H1 (cell line): Measurements from ENCODE around the gene EPHB1. TPM values are rescaled to one million over a fixed set of nuclear protein-coding genes. Genes with fewer than 3 reads are reported as not detected.

ENCODE experiments used
- CTCF ChIA-PET: fragments of 300-600 bp; sonication (Branson Sonifier 250); formaldehyde crosslinking; loops from one replicate; lab custom pipeline; 2021; ENCODE audit not compliant: partially characterized antibody; lab: Charles Lee
- POLR2A ChIA-PET: fragments of 300-600 bp; sonication (Branson Sonifier 250); formaldehyde crosslinking; loops from one replicate; lab custom pipeline; 2021; ENCODE audit warnings: inconsistent platforms; ENCODE audit not compliant: partially characterized antibody; lab: Charles Lee
- DNase-seq, 2 experiments: peaks; one replicate each; pipeline versions ENCODE4 v3.0.0 to v3.0.0-alpha.2; 2010 to 2022; ENCODE audit warnings: low spot score in 2 of 2, low read depth in 1 of 2, mixed read lengths in 1 of 2
- FAIRE-seq: peaks from 2 replicates; lab custom pipeline; 2011; peaks lifted over from hg19 to GRCh38; lab: Jason Lieb, UNC
- H2AFZ ChIP-seq: 2 replicates; pipeline ENCODE4 v1.8.1; 2012; ENCODE audit warnings: low read length, inconsistent platforms
- H2AK5ac ChIP-seq: 2 replicates; pipeline ENCODE4 v1.6.1; 2013; ENCODE audit warnings: low read depth, low read length
- H2BK120ac ChIP-seq: replicated peaks from 2 replicates; pipeline ENCODE3; 2013; ENCODE audit warnings: low read depth, low read length, inconsistent platforms
- H2BK12ac ChIP-seq: 2 replicates; pipeline ENCODE4 v1.6.1; 2013; ENCODE audit warnings: low read depth, low read length
- H2BK15ac ChIP-seq: 2 replicates; pipeline ENCODE4 v1.6.1; 2013; ENCODE audit warnings: low read length
- H2BK20ac ChIP-seq: 2 replicates; pipeline ENCODE4 v1.6.1; 2013; ENCODE audit warnings: low read length
- H2BK5ac ChIP-seq: 2 replicates; pipeline ENCODE4 v1.6.1; 2013; ENCODE audit warnings: low read depth, low read length
- H3K14ac ChIP-seq: 2 replicates; pipeline ENCODE4 v1.6.1; 2013; ENCODE audit warnings: inconsistent platforms; ENCODE audit not compliant: insufficient read length
- H3K18ac ChIP-seq: 2 replicates; pipeline ENCODE4 v1.6.1; 2013; ENCODE audit warnings: low read length; ENCODE audit errors: extremely low read depth
- H3K23ac ChIP-seq: 2 replicates; pipeline ENCODE4 v1.6.1; 2013; ENCODE audit warnings: inconsistent platforms; ENCODE audit not compliant: insufficient read length
- H3K23me2 ChIP-seq: 2 replicates; pipeline ENCODE4 v1.6.1; 2013; ENCODE audit warnings: low read depth, low read length
- H3K27ac ChIP-seq: 2 replicates; pipeline ENCODE4 v1.6.1; 2011; ENCODE audit warnings: low read depth, low read length, inconsistent platforms
- H3K27me3 ChIP-seq, 4 experiments: replicated peaks in 1 of 4; 1 replicate in 1 of 4; 2 replicates in 3 of 4; pipeline versions ENCODE4 v1.6.1 to v1.8.1; 2011 to 2013; ENCODE audit warnings: low read length in 3 of 4, mild to moderate bottlenecking in 3 of 4, inconsistent platforms in 2 of 4, mixed read lengths in 2 of 4, moderate library complexity in 1 of 4; ENCODE audit not compliant: control insufficient read depth in 3 of 4, insufficient read depth in 3 of 4; ENCODE audit errors: extremely low read depth in 1 of 4
- H3K36me3 ChIP-seq, 4 experiments: 2 replicates each; pipeline versions ENCODE4 v1.6.1 to v1.8.1; 2011 to 2013; ENCODE audit warnings: mild to moderate bottlenecking in 4 of 4, low read length in 3 of 4, moderate library complexity in 2 of 4, control low read depth in 1 of 4, inconsistent platforms in 1 of 4; ENCODE audit not compliant: insufficient read depth in 4 of 4, control insufficient read depth in 2 of 4
- H3K4ac ChIP-seq: replicated peaks from 2 replicates; pipeline ENCODE3; 2013; ENCODE audit warnings: low read length, low read depth, mixed read lengths, inconsistent platforms; ENCODE audit not compliant: insufficient read length
- H3K4me1 ChIP-seq, 4 experiments: replicated peaks in 1 of 4; 1 replicate in 1 of 4; 2 replicates in 3 of 4; pipeline versions ENCODE4 v1.6.1 to v1.8.1; 2011 to 2013; ENCODE audit warnings: low read length in 3 of 4, inconsistent platforms in 2 of 4, mixed read lengths in 1 of 4; ENCODE audit not compliant: insufficient read depth in 4 of 4, control insufficient read depth in 3 of 4
- H3K4me2 ChIP-seq, 2 experiments: 2 replicates each; pipeline versions ENCODE4 v1.6.1 to v1.8.1; 2011 to 2013; ENCODE audit warnings: low read depth in 2 of 2, low read length in 2 of 2, control low read depth in 1 of 2, inconsistent platforms in 1 of 2, mild to moderate bottlenecking in 1 of 2; ENCODE audit not compliant: insufficient read depth in 1 of 2
- H3K4me3 ChIP-seq, 4 experiments: fragments of 200-600, 300-600 bp in 1 of 4; sonication (generic), shearing (Covaris generic), sonication (Bioruptor Twin) in 1 of 4; 2 replicates each; pipeline versions ENCODE4 v1.5.1 to v1.8.1; 2011 to 2016; ENCODE audit warnings: low read length in 4 of 4, low read depth in 3 of 4, control low read depth in 2 of 4, inconsistent platforms in 2 of 4, mild to moderate bottlenecking in 2 of 4, mixed read lengths in 1 of 4, moderate library complexity in 1 of 4; ENCODE audit not compliant: insufficient read depth in 2 of 4; ENCODE audit errors: extremely low read depth in 1 of 4
- H3K56ac ChIP-seq: replicated peaks from 2 replicates; pipeline ENCODE3; 2013; ENCODE audit warnings: low read depth, mild to moderate bottlenecking, mixed read lengths, low read length, inconsistent platforms; ENCODE audit not compliant: insufficient read length
- H3K79me1 ChIP-seq: 2 replicates; pipeline ENCODE4 v1.6.1; 2013; ENCODE audit warnings: low read depth, low read length, control low read depth
- H3K79me2 ChIP-seq, 2 experiments: 2 replicates each; pipeline versions ENCODE4 v1.6.1 to v1.8.1; 2012 to 2013; ENCODE audit warnings: low read length in 2 of 2, mild to moderate bottlenecking in 2 of 2, inconsistent platforms in 1 of 2; ENCODE audit not compliant: insufficient read depth in 2 of 2, control insufficient read depth in 1 of 2
- H3K9ac ChIP-seq, 4 experiments: replicated peaks in 1 of 4; 1 replicate in 1 of 4; 2 replicates in 3 of 4; pipeline versions ENCODE4 v1.6.1 to v1.8.1; 2011 to 2013; ENCODE audit warnings: low read depth in 3 of 4, low read length in 3 of 4, control low read depth in 2 of 4, mild to moderate bottlenecking in 2 of 4, moderate library complexity in 2 of 4, inconsistent platforms in 1 of 4; ENCODE audit errors: extremely low read depth in 1 of 4
- H3K9me3 ChIP-seq, 2 experiments: 2 replicates each; pipeline versions ENCODE4 v1.6.1 to v1.8.1; 2012 to 2013; ENCODE audit warnings: mild to moderate bottlenecking in 2 of 2, moderate library complexity in 2 of 2, control low read depth in 1 of 2, inconsistent platforms in 1 of 2, low read depth in 1 of 2, low read length in 1 of 2, mixed read lengths in 1 of 2; ENCODE audit not compliant: insufficient read depth in 2 of 2
- H4K20me1 ChIP-seq, 2 experiments: replicated peaks in 1 of 2; 2 replicates each; pipeline versions ENCODE3 to v1.8.1; 2011 to 2013; ENCODE audit warnings: inconsistent platforms in 2 of 2, low read length in 2 of 2, mild to moderate bottlenecking in 1 of 2; ENCODE audit not compliant: insufficient read depth in 2 of 2, control insufficient read depth in 1 of 2
- H4K5ac ChIP-seq: 2 replicates; pipeline ENCODE4 v1.6.1; 2013; ENCODE audit warnings: low read length, low read depth, mixed read lengths, inconsistent platforms; ENCODE audit not compliant: insufficient read length
- H4K8ac ChIP-seq: 2 replicates; pipeline ENCODE4 v1.8.0; 2013; ENCODE audit warnings: mild to moderate bottlenecking, moderate library complexity, low read length, inconsistent platforms; ENCODE audit not compliant: insufficient read depth; ENCODE audit errors: extremely low read depth
- H4K91ac ChIP-seq: replicated peaks from 2 replicates; pipeline ENCODE3; 2013; ENCODE audit warnings: low read length, mixed read lengths, inconsistent platforms; ENCODE audit not compliant: insufficient read length
- CHD1 ChIP-seq: IDR thresholded peaks from 2 replicates; pipeline ENCODE4 v1.6.1; 2012; ENCODE audit warnings: low read depth, low read length, improper control_type of control experiment
- NRF1 ChIP-seq: IDR thresholded peaks from 2 replicates; pipeline ENCODE4 v1.6.1; 2011; ENCODE audit warnings: mild to moderate bottlenecking, low read depth, low read length, improper control_type of control experiment
- POU5F1 ChIP-seq: IDR thresholded peaks from 2 replicates; pipeline ENCODE4 v1.6.1; 2011; ENCODE audit warnings: low read depth, mild to moderate bottlenecking, low read length, moderate library complexity
- RBBP5 ChIP-seq: IDR thresholded peaks from 2 replicates; pipeline ENCODE4 v1.7.1; 2012; ENCODE audit warnings: low read depth, mild to moderate bottlenecking, inconsistent platforms, low read length, moderate library complexity, borderline replicate concordance
- RNF2 ChIP-seq: fragments of 200-900, 300-1000 bp; sonication (generic); IDR thresholded peaks from 2 replicates; pipeline ENCODE4 v1.7.1; 2016; ENCODE audit warnings: borderline replicate concordance, low read depth, mild to moderate bottlenecking, antibody characterized with exemption, low read length; ENCODE audit not compliant: poor library complexity, severe bottlenecking; ENCODE audit errors: missing control alignments
- SIRT6 ChIP-seq: IDR thresholded peaks from one replicate; pipeline ENCODE4 v1.7.1; 2012; ENCODE audit warnings: low read length, inconsistent platforms
- WGBS, 2 experiments: shearing (Covaris generic) in 1 of 2; methylation state at CpG; one replicate each; pipeline versions ENCODE4 v1.1.6 to v1.1.7; 2013 to 2015; ENCODE audit warnings: low lambda C conversion rate in 2 of 2, mixed read lengths in 2 of 2, inconsistent platforms in 1 of 2, low coverage in 1 of 2, missing lambda C conversion rate in 1 of 2; ENCODE audit not compliant: insufficient replicate concordance in 2 of 2, insufficient coverage in 1 of 2, insufficient read length in 1 of 2; ENCODE audit errors: extremely low coverage in 1 of 2, missing lambda C conversion rate in 1 of 2; 5-methylcytosine and 5-hydroxymethylcytosine counted together
- polyA plus RNA-seq, 7 experiments: library from polyadenylated mRNA; depleted of rRNA in 3 of 7; stranded (reverse) in 5 of 7; unstranded in 2 of 7; fragments of >200 nt in 5 of 7; fragments of 200-250 nt in 2 of 7; gene quantifications; 1 replicate in 5 of 7; 2 replicates in 1 of 7; 4 replicates in 1 of 7; pipeline versions ENCODE4 v1.2.1 to v1.2.3, GENCODE V29; 2011 to 2013; ENCODE audit warnings: missing spikeins in 2 of 7, mixed read lengths in 2 of 7
- total RNA-seq: library from RNA; stranded (reverse); fragmentation: NEBNext Ultra II Directional; extraction: Animal tissue kit (Norgen Biotek cat#: 25700); gene quantifications from 2 replicates; pipeline ENCODE4 v1.2.1, GENCODE V29; 2021
- TF ChIP-seq, protein P1 (sequence below), 3 experiments: IDR thresholded peaks; 1 replicate in 2 of 3; 2 replicates in 1 of 3; pipeline versions ENCODE4 v1.5.1 to v1.6.1; 2011; ENCODE audit warnings: low read length in 3 of 3, mild to moderate bottlenecking in 3 of 3, inconsistent platforms in 2 of 3, low read depth in 1 of 3, moderate library complexity in 1 of 3; ENCODE audit not compliant: insufficient read depth in 1 of 3; ENCODE audit errors: control extremely low read depth in 1 of 3

EPHB1 gene
- total and polyA plus RNA-seq, 2 of the 8 experiments (the other 6 are each of a cell fraction or from before 2014, with no cell fraction given): 3.5 to 5.9 TPM

DNA sequence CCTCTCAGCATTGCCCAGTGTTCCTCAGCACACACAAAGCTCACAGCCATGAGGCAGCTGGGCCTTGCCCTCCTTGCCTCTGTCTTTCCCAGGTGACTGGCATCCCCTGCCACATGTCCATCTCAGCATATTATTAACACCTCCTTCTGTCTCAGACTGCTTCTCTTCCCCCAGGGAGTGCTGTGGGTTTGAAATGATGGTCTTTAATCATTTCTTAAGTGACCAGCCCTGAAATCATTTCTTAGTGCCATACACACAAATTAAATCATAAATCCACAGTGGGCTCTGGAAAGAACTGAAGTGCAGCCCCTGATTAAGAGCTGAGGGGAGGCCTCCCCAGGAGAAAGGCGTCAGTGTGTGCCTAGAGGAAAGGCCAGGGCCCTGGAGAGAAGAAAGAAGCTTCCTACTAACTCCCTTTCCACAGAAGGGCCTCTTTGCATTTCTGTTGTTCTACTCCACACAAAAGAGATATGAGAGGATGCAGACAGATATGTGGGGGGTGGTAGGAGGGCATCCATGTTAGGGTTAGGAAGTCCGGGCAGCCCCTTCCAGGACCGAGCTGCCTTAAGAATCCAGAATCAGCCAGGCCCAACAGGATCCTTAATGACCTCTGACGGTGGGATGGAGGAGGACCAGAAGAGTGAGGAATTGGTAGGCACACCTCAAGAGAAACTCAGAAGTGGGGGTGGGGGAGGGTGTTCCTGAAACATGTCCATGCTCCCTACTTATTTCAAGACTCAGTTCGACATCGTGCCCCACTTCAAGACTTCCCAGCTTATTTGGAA, 290.8 kb downstream of the EPHB1 start:
- TF ChIP-seq, protein P1, sequence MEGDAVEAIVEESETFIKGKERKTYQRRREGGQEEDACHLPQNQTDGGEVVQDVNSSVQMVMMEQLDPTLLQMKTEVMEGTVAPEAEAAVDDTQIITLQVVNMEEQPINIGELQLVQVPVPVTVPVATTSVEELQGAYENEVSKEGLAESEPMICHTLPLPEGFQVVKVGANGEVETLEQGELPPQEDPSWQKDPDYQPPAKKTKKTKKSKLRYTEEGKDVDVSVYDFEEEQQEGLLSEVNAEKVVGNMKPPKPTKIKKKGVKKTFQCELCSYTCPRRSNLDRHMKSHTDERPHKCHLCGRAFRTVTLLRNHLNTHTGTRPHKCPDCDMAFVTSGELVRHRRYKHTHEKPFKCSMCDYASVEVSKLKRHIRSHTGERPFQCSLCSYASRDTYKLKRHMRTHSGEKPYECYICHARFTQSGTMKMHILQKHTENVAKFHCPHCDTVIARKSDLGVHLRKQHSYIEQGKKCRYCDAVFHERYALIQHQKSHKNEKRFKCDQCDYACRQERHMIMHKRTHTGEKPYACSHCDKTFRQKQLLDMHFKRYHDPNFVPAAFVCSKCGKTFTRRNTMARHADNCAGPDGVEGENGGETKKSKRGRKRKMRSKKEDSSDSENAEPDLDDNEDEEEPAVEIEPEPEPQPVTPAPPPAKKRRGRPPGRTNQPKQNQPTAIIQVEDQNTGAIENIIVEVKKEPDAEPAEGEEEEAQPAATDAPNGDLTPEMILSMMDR (IDR thresholded peaks at IDR 0.05; ENCODE audit: control extremely low read depth in 1 of 3, insufficient read depth in 1 of 3, low read depth in 1 of 3, low read length in 3 of 3): no peak
- TF ChIP-seq RNF2: no peak
- TF ChIP-seq CHD1: no peak
- no peak for TF ChIP-seq SIRT6
- no peak for TF ChIP-seq RBBP5
- no peak for TF ChIP-seq NRF1
- no peak for TF ChIP-seq POU5F1
- Histone ChIP-seq H3K23ac (no peak overlapping the region), H3K56ac (no peak overlapping the region), H2BK20ac (no peak overlapping the region), H4K91ac (no peak overlapping the region), H2AFZ (no peak overlapping the region), H3K4me1 (no peaks in the 10 kb centered on the region), H3K23me2 (no peaks in the 10 kb centered on the region), H3K9ac (no peak overlapping the region), H2BK120ac (no peak overlapping the region), H4K8ac (no peak overlapping the region), H2BK5ac (no peak overlapping the region), H3K14ac (no peak overlapping the region), H3K18ac (no peak overlapping the region), H3K79me2 (no peaks in the 10 kb centered on the region), H4K5ac (no peak overlapping the region), H3K36me3 (no peaks in the 10 kb centered on the region), H3K4me3 (no peak overlapping the region), H2AK5ac (no peak overlapping the region), H3K27ac (no peak overlapping the region), H2BK15ac (no peak overlapping the region), H4K20me1 (no peaks in the 10 kb centered on the region), H3K79me1 (no peaks in the 10 kb centered on the region), H3K27me3 (no peaks in the 10 kb centered on the region), H3K9me3 (no peaks in the 10 kb centered on the region), H3K4ac (no peak overlapping the region), H3K4me2 (no peak overlapping the region), H2BK12ac (no peak overlapping the region)
- POLR2A ChIA-PET: interaction anchor here (0.6 kb wide), 1 partner anchor 476 kb away, joined by 5 read pairs; no protein-coding TSS in a partner anchor
- CTCF ChIA-PET: interaction anchor here (0.9 to 1.0 kb wide), 2 partner anchors 19 to 26 kb away, joined by 3 to 4 read pairs; no protein-coding TSS in a partner anchor
- 87% methylated on average over 6 of the region's 6 CpGs; no CpG with 5 or more reads in 1 of the 2 experiments for WGBS, 2 experiments
- FAIRE-seq (no peak), DNase-seq (no peak)
